Activated naive CD4-positive, alpha-beta T cell treated with anti-CD3 and anti-CD28 coated beads for 36 hours (primary cell): ENCODE measurements around the gene C6orf141. TPM values are rescaled to one million over a fixed set of nuclear protein-coding genes. Genes with fewer than 3 reads are reported as not detected.

Experiments
- CTCF ChIA-PET: fragments of 350-600 bp; sonication (Branson Sonifier 250); formaldehyde crosslinking; loops from one replicate; lab custom pipeline; 2021; ENCODE audit warnings: antibody characterized with exemption; lab: Charles Lee
- DNase-seq: peaks from one replicate; pipeline ENCODE4 v3.0.0-alpha.2; 2020
- H3K27ac Mint-ChIP-seq: one replicate; pipeline ENCODE4 v1.8.0; 2021; ENCODE audit warnings: mild to moderate bottlenecking, mixed read lengths
- H3K27me3 Mint-ChIP-seq: one replicate; pipeline ENCODE4 v1.8.0; 2021; ENCODE audit warnings: low read depth, mixed read lengths
- H3K36me3 Mint-ChIP-seq: one replicate; pipeline ENCODE4 v1.8.0; 2021; ENCODE audit warnings: low read depth, mixed read lengths
- H3K4me1 Mint-ChIP-seq: one replicate; pipeline ENCODE4 v1.8.0; 2021; ENCODE audit warnings: low read depth, mixed read lengths
- H3K4me3 Mint-ChIP-seq: one replicate; pipeline ENCODE4 v1.8.0; 2021; ENCODE audit warnings: mild to moderate bottlenecking, moderate library complexity, mixed read lengths
- H3K9me3 Mint-ChIP-seq: one replicate; pipeline ENCODE4 v1.8.0; 2021; ENCODE audit warnings: mixed read lengths
- intact Hi-C: fragments of 100-400 bp; cut with micrococcal nuclease; formaldehyde crosslinking; loops from one replicate; pipeline ENCODE4 v1.15.1; 2023
- total RNA-seq, 2 experiments: library from RNA; stranded (reverse); gene quantifications; one replicate each; pipeline ENCODE4 v1.2.3, GENCODE V29; 2021

C6orf141 gene
- under 1 TPM; 0.42 to 0.91 TPM for total RNA-seq

DNA sequence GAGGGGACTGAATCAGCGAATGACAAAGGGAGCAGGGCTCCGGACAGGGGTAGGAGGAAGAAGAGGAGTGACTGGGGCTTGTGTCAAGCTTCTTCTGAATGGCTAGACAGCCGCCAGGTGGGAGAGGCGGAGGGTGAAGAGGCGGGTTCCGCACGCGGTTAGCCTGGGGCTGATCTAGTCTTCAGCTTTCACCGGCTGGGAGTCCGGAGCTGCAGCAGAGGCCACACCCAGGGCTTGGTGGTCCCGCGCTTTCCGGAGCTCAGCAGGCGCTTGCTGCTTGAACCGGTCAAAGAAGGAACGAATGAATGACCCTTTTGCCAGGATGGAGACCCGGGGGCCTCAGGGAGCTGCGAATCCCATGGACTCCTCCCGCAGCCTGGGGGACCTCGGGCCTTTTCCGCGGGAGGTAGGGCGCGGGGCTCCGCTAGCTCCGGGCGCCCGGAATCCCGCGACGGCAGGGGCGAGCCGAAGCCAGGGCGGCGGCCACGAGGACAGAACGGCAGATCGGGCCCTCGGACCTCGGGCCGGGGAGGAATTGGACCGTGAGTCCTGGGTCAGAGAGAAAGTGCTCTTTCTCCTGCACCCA is at the start of gene C6orf141:
TSS of gene C6orf141 (plus strand) at position 177 of the 586 bp plus-strand sequence. CDS start at position 302, 125 bp downstream.
- peak; percentile 50 for DNase-seq
- no peaks in the 10 kb centered on the region for H3K9me3 Mint-ChIP-seq
- no peaks in the 10 kb centered on the region for H3K36me3 Mint-ChIP-seq
- CTCF ChIA-PET = interaction anchor here (1.0 to 3.7 kb wide), 4 partner anchors 9 to 56 kb away, joined by 3 to 21 read pairs (median 4); no protein-coding TSS in a partner anchor
- H3K4me1 Mint-ChIP-seq = peaks cover 28% of the 10 kb centered on the region
- peak within 1 kb of the TSS; percentile 61 for H3K4me3 Mint-ChIP-seq
- H3K27me3 Mint-ChIP-seq = peaks cover 29% of the 10 kb centered on the region
- intact Hi-C loops = loop anchor here (1.0 kb wide), 1 partner anchor 87 kb away; the partner anchor contains the start of genes CENPQ and MMUT
- no peak within 1 kb of the TSS for H3K27ac Mint-ChIP-seq

GRCh38 chr6:49504666-49505065 is 45.8 kb upstream of the C6orf141 start:
- intact Hi-C loops = no loop called here
- DNase-seq = no peak
- Mint-ChIP-seq H3K4me3 (no peak overlapping the region), H3K9me3 (no peaks in the 10 kb centered on the region), H3K36me3 (no peaks in the 10 kb centered on the region), H3K27me3 (peaks cover 21% of the 10 kb centered on the region), H3K4me1 (no peaks in the 10 kb centered on the region), H3K27ac (no peak overlapping the region)
- CTCF ChIA-PET = no interaction called here

GRCh38 chr6:49506569-49507111 is 43.8 kb upstream of the C6orf141 start:
- intact Hi-C loops = no loop called here
- Mint-ChIP-seq H3K4me3 (no peak overlapping the region), H3K27me3 (peaks cover 25% of the 10 kb centered on the region), H3K4me1 (no peaks in the 10 kb centered on the region), H3K9me3 (no peaks in the 10 kb centered on the region), H3K36me3 (no peaks in the 10 kb centered on the region), H3K27ac (no peak overlapping the region)
- DNase-seq = no peak
- CTCF ChIA-PET = no interaction called here

DNA sequence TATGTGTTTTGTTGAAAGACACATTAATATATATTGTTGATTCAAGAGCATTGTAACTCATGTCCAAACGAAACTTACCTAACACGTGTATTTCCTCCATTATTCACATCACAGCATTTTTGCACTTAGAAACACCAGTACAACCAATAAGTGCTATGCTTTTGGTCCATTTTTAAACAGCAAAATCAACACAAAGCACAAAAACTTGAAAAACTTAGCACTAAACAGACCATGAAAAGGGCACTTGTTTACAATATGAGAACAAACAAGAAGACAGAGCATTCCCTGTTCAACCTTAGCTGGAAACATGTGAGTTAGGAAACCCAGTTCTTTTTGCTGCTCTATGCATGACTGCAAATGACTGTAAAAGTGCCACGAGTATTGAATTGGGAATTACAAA is 41.1 kb upstream of the C6orf141 start:
- no peak overlapping the region for H3K4me3 Mint-ChIP-seq

GRCh38 chr6:49513153-49513989 is 37.1 kb upstream of the C6orf141 start:
- Mint-ChIP-seq H3K36me3 (no peaks in the 10 kb centered on the region), H3K27me3 (peaks cover 16% of the 10 kb centered on the region), H3K4me3 (no peak overlapping the region), H3K27ac (no peak overlapping the region), H3K9me3 (no peaks in the 10 kb centered on the region), H3K4me1 (no peaks in the 10 kb centered on the region)
- CTCF ChIA-PET = interaction anchor here (0.6 kb wide), 2 partner anchors 18 to 95 kb away, joined by 3 read pairs; no protein-coding TSS in a partner anchor
- intact Hi-C loops = no loop called here
- no peak for DNase-seq

More for the DNA sequence above, 41.1 kb upstream of the C6orf141 start:
- H3K27ac Mint-ChIP-seq = no peak overlapping the region
- DNase-seq = no peak
- H3K9me3 Mint-ChIP-seq = no peaks in the 10 kb centered on the region
- no peaks in the 10 kb centered on the region for H3K4me1 Mint-ChIP-seq
- intact Hi-C loops = no loop called here
- peaks cover 32% of the 10 kb centered on the region for H3K27me3 Mint-ChIP-seq
- CTCF ChIA-PET = no interaction called here
- no peaks in the 10 kb centered on the region for H3K36me3 Mint-ChIP-seq

- H3K36me3 Mint-ChIP-seq = no peaks in the 10 kb centered on the region
- H3K4me3 Mint-ChIP-seq = no peak overlapping the region
- DNase-seq = no peak
- no peaks in the 10 kb centered on the region for H3K9me3 Mint-ChIP-seq
- CTCF ChIA-PET = no interaction called here
- intact Hi-C loops = no loop called here
- H3K27ac Mint-ChIP-seq = no peak overlapping the region
- H3K27me3 Mint-ChIP-seq = peaks cover 15% of the 10 kb centered on the region
- H3K4me1 Mint-ChIP-seq = no peaks in the 10 kb centered on the region
These were observed 35.6 kb upstream of the C6orf141 start for GRCh38 chr6:49514571-49515484.

GRCh38 chr6:49515485-49516146 is 34.9 kb upstream of the C6orf141 start:
- Mint-ChIP-seq H3K27me3 (peaks cover 15% of the 10 kb centered on the region), H3K36me3 (no peaks in the 10 kb centered on the region), H3K4me1 (no peaks in the 10 kb centered on the region), H3K4me3 (no peak overlapping the region), H3K27ac (no peak overlapping the region), H3K9me3 (no peaks in the 10 kb centered on the region)
- DNase-seq = no peak
- intact Hi-C loops = no loop called here
- CTCF ChIA-PET = no interaction called here

DNA sequence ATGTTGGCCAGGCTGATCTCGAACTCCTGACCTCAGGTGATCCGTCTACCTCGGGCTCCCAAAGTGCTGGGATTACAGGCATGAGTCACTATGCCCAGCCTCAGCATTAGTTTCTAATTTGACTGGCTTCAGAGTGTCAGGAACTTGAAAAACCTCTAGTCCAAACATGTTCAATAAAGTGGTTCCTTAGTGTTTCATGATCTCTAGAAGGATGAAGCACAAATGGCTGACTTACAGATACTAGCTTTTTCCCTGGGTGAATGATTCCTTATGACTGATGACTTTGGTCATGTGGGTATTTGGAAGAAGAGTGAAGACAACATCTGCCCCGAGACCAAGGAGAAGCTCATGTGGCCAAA is 34.3 kb upstream of the C6orf141 start:
- intact Hi-C loops = no loop called here
- CTCF ChIA-PET = interaction anchor here (2.3 kb wide), 1 partner anchor 15 kb away, joined by 5 read pairs; no protein-coding TSS in a partner anchor
- H3K4me1 Mint-ChIP-seq = no peaks in the 10 kb centered on the region
- no peak for DNase-seq
- H3K9me3 Mint-ChIP-seq = no peaks in the 10 kb centered on the region
- H3K4me3 Mint-ChIP-seq = no peak overlapping the region
- H3K36me3 Mint-ChIP-seq = no peaks in the 10 kb centered on the region
- no peak overlapping the region for H3K27ac Mint-ChIP-seq
- H3K27me3 Mint-ChIP-seq = peaks cover 15% of the 10 kb centered on the region

- peaks cover 9% of the 10 kb centered on the region for H3K27me3 Mint-ChIP-seq
- no peak for DNase-seq
- H3K4me3 Mint-ChIP-seq = no peak overlapping the region
- H3K36me3 Mint-ChIP-seq = no peaks in the 10 kb centered on the region
- no peaks in the 10 kb centered on the region for H3K4me1 Mint-ChIP-seq
- no peaks in the 10 kb centered on the region for H3K9me3 Mint-ChIP-seq
- intact Hi-C loops = no loop called here
- CTCF ChIA-PET = interaction anchor here (0.7 to 2.3 kb wide), 2 partner anchors 14 to 40 kb away, joined by 4 to 5 read pairs; no protein-coding TSS in a partner anchor
- H3K27ac Mint-ChIP-seq = no peak overlapping the region
These were observed 32.5 kb upstream of the C6orf141 start for GRCh38 chr6:49517919-49518318.

- no peak for DNase-seq
- CTCF ChIA-PET = interaction anchor here (0.6 kb wide), 1 partner anchor 104 kb away, joined by 3 read pairs; no protein-coding TSS in a partner anchor
- H3K27me3 Mint-ChIP-seq = peaks cover 4% of the 10 kb centered on the region
- H3K27ac Mint-ChIP-seq = no peak overlapping the region
- H3K9me3 Mint-ChIP-seq = no peaks in the 10 kb centered on the region
- no peak overlapping the region for H3K4me3 Mint-ChIP-seq
- intact Hi-C loops = no loop called here
- no peaks in the 10 kb centered on the region for H3K4me1 Mint-ChIP-seq
- no peaks in the 10 kb centered on the region for H3K36me3 Mint-ChIP-seq
These were observed 30.8 kb upstream of the C6orf141 start for GRCh38 chr6:49519660-49520059.
